GM12872 (cell line): ENCODE measurements around the gene RPS16.

Source experiments
- TF ChIP-seq, protein P1 (sequence below): IDR thresholded peaks from 3 replicates; pipeline ENCODE4 v1.5.1; 2011; ENCODE audit warnings: low read depth, mild to moderate bottlenecking, low read length, moderate library complexity; ENCODE audit not compliant: insufficient read depth

Gene RPS16

DNA sequence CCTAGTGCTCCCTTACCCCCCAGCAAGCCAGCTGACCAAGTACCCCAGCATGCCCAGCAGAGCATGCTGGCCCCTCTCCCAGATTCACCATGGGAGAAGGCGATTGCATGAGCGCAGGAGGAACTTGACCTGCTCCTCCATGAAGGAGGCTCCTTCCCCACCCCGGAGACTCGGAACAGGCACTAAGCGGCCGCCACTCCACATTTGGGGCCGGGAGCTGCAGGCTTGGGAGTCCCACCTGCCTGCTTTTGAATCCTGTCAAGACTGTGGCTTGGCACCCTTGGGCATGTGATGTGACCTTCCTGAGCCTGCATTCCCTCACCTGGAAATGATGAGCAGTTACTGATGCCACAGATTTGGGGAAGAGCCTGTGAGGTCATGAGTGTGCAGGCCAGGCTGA lies 32.2 kb upstream of the RPS16 start:
- TF ChIP-seq, protein P1, sequence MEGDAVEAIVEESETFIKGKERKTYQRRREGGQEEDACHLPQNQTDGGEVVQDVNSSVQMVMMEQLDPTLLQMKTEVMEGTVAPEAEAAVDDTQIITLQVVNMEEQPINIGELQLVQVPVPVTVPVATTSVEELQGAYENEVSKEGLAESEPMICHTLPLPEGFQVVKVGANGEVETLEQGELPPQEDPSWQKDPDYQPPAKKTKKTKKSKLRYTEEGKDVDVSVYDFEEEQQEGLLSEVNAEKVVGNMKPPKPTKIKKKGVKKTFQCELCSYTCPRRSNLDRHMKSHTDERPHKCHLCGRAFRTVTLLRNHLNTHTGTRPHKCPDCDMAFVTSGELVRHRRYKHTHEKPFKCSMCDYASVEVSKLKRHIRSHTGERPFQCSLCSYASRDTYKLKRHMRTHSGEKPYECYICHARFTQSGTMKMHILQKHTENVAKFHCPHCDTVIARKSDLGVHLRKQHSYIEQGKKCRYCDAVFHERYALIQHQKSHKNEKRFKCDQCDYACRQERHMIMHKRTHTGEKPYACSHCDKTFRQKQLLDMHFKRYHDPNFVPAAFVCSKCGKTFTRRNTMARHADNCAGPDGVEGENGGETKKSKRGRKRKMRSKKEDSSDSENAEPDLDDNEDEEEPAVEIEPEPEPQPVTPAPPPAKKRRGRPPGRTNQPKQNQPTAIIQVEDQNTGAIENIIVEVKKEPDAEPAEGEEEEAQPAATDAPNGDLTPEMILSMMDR = no peak

DNA sequence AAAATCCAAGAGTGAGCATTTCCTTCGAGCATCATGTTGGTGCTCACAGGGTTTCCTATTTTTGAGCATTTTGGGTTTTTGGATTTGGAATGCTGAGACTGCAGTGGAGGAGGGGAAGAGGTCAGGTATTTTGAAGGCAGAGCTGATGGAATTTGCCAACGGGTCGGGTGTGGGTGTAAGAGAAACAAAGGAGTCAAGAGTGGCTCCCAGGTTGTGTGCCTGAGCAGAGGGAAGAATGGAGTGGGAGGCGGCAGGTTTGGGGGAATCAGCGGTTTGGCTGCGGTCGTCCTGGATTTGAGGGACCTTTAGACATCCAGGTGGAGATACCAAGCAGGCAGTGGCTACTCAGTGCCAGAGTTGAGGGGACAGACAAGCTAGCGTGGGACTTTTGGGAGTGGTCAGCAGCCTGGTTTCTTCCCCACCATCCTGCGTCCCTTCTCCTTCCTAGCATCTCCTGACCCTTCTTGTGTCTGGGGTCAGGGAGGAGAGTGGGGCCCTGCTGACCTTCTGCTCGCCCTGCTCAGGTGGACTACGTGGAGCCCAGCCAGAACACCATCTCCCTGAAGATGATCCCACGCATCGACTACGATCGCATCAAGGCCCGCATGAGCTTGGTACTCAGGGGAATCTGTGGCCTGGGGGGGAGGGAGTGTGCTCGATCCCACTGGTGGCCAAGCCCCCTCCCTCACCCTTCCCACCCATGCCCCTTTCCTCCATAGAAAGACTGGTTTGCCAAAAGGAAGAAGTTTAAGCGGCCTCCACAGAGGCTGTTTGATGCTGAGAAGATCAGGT lies 30.4 kb upstream of the RPS16 start:
- TF ChIP-seq, protein P1 = no peak

DNA sequence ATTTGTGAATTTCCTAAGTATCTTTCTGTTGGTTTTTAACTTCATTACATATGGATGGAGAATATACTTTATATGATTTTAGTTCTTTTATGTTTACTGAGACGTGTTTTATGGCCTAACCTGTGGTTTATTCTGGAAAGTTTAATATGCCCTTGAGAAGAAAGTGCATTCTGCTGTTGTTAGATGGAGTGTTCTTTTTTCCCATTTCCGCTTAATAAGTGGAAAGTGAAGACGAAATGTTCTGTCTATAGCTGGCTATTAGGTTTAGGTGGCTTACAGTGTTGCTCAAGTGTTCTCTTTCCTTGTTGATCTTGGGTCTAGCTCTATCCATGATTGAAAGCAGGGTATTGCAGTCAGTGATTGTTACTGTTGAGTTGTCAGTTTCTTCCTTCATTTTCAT lies 27.7 kb upstream of the RPS16 start:
- TF ChIP-seq, protein P1 = no peak

DNA sequence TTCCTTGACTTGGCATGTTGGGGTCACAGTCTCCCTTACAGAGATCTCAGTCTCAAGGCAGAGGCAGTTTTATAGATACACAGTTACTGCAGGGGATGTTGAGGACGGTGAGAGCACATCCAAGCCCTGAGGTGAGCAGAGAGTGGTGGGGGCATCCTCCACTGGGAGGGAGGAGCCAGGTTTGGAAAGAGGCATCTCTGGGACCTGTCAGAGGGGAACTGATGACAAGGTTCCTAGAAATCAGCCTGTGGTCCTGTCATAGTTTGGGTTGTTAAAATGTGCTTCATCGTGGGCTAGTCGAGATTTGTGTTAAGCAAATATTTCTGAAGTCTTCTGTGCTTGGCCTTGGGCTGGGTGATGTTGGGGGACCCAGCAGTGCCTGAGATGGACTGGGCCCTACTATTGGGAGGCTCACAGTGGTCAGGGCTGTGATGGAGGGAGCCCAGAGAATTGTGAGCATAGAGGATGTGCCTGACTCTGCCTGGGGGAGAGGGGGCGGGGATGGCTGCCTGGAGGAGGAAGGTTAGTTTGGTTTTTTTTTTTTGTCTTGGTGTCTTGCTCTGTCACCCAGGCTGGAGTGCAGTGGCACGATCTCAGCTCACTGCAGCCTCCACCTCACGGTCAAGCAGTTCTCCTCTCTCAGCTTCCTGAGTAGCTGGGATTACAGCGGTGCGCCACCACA lies 13.5 kb upstream of the RPS16 start:
- TF ChIP-seq, protein P1 = no peak

DNA sequence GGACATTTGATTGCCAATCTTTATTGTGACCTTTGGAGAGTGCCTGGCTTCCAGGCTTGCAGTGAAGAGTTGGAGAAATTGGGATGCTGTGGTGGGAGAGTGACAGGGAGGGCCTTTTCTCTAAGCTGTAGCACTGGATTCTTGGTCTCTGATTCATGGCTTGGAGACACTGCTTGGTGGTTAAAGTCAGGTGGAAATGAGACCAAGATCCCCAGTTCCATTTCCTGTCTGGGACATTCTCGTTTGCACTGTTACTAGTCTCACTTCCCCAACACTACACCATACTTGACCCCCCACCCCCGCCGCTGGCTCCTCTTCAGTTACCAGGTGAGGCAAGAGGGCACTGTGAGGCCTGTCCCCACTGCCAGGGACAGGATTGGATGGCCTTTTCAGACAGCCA lies 12.5 kb upstream of the RPS16 start:
- TF ChIP-seq, protein P1 = no peak

DNA sequence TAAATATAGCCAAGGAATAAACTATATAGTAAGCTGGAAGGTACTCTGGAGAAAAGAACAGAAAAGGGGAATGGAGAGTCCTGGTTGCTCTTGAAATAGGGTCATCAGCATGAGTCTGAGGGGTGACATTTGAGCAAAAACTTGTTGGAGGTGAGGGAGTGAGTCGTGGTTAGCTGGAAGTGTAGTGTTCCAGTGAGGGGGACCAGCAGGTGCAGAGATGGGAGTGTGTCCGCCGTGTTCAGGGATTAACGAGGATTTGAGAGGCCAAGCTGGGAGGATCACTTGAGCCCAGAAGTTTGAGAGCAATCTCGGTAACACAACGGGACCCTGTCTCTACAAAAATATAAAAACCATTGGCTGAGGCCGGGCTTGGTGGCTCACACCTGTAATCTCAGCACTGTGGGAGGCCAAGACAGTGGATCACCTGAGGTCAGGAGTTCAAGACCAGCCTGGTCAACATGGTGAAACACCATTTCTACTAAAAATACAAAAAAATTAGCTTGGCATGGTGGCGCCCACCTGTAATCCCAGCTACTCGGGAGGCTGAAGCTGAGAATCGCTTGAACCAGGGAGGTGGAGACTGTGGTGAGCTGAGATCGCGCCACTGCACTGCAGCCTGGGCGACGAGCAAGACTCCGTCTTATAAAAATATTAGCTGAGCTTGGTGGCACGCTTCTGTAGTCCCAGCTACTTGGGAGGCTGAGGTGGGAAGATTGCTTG lies 10.8 kb upstream of the RPS16 start:
- TF ChIP-seq, protein P1 = no peak
